M059J (cell line): ENCODE measurements around the gene EXOC3. TPM values are rescaled to one million over a fixed set of nuclear protein-coding genes. Genes with fewer than 3 reads are reported as not detected.
"Not testable (repeated sequence)": the region's sequence is repeated elsewhere in the genome, so short reads cannot be mapped to it uniquely, and the experiment has no call there.

Experiments used
- DNase-seq: peaks from one replicate; pipeline ENCODE4 v3.0.0-alpha.2; 2012; ENCODE audit warnings: low read depth
- total RNA-seq: library from RNA; depleted of rRNA; stranded (reverse); fragments of >200 nt; shearing (Covaris generic); gene quantifications from 2 replicates; pipeline ENCODE4 v1.2.3, GENCODE V29; 2014; rRNA removed

The EXOC3 gene
- 32.2 and 36.7 TPM in 2 replicates for total RNA-seq

DNA sequence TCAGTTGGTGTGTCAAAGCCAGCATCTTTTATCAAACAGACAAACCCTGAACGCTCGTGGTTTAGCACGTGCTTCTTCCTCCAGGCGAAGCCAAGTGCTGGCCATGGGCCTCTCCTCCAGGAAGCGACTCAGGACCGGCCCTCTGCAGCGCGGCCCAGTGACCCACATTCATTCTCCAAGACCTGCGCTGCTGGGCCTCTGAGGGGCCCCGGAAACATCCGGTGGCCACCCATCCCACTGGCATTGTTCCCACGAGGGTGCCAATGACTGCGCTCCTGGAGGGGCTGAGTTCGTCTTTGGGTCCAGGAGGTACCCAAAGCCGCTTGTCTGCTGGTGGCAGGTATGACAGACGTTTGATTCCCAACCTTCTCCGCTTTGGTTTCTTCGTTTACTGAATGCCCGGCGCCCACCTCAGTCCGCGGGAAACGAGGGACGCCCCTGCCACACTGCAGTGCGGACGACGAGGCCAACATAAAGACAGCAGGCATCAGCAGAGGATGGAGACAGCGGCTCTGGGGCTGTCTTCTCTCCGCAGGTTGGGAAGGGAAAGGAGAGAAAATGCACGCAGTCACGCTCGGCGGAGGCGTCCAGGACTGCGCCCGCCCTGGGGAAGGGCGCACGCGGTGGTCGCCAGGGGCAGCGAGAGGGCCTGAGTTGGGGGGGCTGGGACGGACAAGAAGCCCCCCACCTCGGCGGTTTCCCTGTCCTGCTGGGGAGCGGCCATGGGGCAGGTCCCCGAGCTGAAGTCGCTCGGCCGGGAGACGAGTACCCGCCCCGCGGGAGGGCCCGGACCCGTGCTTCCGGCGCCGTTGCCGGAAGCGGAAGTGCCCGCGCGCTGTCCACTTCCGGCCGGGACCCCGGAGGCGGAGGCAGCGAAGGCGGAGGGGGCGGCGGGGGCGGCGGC, at the start of gene EXOC3:
TSS of gene EXOC3 (plus strand) at position 842 of the 904 bp plus-strand sequence. CDS start 3,030 bp downstream, outside the sequence.
- peak; percentile 75 for DNase-seq

- DNase-seq, result peak; percentile 67
Measured at GRCh38 chr5:393846-394275, 49.1 kb upstream of the EXOC3 start.

DNA sequence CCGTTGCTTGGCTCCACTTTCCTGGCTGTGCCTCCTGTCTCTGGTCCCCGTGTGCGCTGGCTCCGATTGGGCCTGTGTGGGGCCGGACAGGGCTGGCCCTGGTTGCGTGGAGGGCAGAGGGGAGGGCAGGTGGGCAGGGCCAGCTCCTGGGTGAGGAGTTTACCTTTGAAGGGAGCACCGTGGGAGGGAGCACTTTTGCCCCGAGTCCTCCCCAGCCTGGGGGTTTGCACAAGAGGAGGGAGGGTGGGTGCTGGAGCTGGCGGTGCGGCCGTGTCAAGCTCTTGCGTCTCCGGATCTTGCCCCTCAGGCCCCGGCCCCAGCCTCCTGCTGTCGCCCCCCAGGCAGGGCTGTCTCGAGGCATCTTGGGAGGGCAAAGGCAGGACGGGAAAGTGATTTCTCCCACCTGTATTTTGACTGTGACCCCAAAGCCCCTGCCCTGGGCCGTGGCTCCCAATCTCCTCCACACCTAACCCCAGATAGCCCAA, 48.3 kb upstream of the EXOC3 start:
- DNase-seq, result no peak

DNA sequence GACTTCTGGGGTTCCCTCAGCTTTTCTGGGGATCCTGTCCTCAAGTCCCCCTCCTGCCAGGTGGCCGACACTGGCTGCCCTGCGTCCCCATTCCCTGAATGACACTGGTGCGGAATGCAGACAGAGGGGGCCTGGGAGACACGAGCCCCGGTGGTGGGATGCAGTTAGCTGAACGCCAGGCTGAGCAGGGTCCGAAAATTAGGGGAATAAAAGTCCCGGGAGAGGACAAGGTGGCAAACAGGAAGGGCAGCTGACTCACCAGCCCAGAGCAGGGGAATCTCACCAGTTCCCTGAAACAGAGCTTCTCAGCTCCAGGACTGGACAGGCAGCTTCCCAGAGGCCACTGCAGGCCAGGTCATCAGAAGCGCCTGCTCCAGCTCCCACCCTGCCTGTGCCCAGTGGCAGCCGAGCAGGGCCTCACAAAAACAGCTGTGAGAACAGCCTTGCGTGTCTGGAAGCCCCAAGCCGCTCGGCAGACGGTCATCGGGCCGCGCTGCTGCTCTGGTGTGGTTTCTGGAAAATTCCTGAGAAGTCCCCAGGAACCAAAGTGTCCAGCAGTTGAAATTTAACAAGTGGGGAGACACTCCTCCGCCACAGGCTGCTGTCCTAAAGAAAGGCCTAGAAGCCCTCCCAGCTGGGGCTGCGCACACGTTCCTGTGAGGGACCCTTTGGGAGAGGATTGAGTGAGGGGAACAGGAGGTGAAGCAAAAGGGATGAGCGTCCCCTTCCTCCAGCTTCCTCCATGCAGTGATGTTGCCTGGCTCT, 47.6 kb upstream of the EXOC3 start:
- DNase-seq, result peak; percentile 94

GRCh38 chr5:395921-396530, 47.0 kb upstream of the EXOC3 start:
- no peak for DNase-seq

DNA sequence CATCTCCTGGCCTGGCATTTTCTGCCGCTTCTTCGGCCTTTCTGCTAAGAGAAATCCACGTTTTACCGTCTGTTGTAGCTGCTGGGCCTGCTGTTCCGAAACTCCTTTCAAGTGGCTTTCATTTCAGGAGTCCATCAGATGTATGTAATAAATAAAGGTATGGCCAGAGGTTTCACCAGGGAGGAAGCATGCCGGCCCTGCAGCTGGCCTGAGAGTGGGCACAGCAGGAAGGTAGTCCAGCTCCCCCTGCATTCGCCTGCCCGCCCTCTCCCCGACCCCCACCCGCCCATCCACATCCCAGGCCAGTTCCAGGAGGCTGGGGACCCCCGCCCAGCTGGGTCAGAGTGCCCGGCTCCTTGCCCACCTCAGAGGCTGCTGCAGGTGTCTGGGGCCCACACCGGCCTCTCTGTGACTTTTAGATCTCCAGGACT, 46.4 kb upstream of the EXOC3 start:
- DNase-seq, result no peak

DNA sequence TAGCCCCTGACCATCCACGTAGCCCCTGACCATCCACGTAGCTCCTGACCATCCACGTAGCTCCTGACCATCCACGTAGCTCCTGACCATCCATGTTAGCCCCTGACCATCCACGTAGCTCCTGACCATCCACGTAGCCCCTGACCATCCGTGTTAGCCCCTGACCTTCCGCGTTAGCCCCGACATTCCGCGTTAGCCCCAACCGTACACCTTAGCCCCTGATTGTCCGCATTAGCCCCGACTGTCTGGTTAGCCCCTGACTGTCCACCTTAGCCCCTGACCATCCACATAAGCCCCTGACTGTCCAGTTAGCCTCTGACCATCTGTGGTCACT, 44.9 kb upstream of the EXOC3 start:
- DNase-seq, result not testable (repeated sequence)

DNA sequence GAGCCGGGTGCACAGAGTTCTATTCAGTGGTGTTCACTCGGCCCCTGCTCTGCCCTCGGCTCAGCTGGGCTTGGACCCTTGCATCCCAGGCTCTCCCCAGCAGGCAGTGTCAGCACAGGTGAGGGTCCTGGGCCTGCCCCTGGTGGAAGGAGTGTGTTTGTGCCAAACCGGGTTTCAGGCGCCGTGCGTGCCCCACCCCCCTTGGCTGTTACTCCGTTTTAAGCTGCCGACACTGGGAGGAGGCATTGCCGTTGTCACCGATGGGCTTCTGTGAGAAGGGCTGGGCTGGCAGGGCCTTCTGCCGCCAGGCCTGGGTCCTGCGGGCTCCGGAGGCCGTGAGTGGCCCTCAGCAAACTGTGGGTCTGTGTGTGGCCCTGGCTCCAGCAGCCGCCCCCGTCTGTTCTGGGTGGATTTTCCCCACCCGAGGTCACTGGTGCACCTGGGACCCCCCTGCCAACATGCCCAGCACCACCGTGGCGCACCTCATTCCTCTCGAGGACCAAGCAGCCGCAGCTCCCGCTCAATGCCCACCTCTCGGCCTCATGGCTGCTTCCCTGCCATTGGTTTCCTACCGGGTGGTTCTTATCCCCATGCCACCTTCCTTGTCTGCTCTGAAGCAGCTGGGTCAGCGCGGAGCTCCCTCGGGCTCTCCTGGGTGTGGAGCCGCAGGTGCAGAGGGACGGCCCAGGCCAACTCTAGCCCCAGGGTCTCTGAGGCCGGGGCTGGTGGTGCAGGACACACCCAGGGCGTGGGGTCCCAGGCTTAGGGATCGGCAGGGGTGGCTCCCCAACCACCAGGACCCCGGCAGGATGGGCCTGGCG, 44.3 kb upstream of the EXOC3 start:
- no peak for DNase-seq

DNA sequence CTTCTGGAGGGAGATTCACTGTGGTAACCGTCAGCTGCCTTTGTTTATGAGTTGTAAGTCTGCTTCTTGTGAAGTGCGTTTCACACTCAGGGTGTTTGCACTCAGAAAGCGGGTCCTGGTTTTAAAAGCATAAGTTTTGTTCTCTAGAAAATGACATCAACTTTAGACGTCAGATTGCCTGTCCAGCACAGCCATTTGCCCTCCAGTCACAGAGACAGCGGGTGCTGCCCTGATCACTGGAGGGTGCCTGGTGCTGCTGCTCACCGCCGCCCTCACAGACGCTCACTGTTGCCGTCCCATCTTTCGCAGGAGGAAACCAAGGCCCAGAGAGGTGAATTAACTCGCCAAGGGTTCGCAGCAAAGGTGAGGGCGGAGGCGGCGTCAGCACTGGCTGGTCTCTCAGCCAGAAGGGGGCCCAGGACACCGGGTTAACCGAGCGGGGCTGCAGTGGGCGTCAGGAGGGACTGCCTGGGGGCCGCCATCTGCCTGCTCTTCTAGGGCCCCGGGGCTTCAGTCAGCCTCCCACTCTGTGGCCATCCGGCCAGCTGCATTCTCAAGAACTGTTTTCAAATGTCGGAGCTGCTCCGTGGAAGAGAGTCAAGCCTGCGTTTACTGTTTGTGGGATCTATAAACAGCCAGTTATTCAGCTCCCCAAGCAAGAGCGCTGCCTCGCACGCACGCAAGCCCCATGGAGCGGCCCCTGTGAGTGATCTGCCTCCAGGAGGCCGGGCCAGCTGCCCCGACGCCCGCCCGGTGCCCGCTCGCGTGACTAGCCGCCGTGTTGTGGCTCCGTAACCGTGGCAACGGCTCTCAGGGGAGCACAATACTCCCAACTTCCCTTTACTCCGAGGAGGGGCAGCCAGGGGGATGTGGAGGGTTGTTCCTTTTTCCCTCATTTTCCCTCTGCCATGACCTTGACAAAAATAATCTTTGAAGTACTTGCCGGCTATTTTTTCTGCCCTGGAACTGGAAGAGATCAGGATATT, 43.4 kb upstream of the EXOC3 start:
- peak; percentile 99 for DNase-seq

DNA sequence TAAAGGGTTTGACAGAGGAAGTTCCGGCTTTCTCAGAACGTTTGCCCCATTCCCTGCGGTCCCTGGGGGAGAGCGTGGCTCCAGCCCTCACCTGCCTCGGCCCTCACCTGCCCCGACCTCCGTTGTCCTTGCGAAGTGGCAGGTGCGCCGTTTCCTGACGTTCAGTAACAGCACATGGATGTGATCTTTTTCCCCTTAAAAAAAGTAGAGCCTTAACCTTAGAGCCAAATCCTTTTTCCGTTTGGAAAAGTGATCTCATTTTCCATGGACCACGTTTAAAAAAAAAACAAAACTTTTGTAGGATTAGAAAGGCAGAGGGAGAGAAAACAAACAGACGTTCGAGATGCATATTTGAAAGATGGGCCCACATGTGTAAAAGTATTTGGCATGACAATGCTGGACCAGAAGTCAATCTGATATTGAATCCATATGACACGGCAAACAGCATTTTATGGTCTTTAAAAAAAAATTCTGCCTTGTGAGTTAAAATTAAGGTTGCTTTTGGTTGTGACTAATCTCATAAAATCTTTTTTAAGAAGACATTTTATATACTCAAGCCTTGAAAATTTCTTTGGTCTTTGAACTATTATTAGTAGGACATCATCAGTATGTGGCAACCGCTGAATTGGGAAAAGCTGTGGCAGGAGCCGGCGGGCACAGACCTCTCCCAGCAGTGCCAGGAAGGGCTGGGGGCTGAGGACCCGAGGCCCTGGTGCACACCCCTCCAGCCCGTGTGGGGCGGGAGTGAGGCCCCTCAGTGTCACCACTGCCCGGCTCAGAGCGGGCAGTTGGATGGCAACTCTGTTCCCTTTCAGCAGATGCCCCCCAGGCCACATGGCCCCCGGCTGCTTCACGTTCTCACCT, 42.5 kb upstream of the EXOC3 start:
- DNase-seq, result peak; percentile 74

- DNase-seq, result no peak
Measured at GRCh38 chr5:401146-402034, 41.6 kb upstream of the EXOC3 start.

GRCh38 chr5:402219-402614, 40.8 kb upstream of the EXOC3 start:
- not testable (repeated sequence) for DNase-seq

- DNase-seq, result no peak
Measured at GRCh38 chr5:402615-403359, 40.2 kb upstream of the EXOC3 start.

DNA sequence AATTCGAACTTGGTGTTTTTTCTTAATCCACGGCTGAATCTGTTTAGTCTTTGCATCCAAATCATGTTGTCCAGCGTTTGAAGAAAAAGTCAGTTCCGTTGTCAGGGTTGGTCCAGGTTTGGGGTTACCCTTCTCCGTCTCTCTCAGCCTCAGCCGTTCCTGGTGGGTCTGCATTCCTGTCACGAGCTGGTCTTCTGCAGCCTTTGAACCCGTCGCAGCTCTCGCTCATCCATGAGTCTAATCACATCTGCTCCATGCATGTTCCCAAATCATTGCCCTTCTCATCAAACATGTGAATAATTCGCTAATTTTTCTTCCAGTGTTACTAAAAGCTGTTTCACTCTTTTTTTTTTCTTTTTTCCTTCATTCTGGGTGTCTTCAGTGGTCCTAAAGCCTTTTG, 39.0 kb upstream of the EXOC3 start:
- no peak for DNase-seq

DNA sequence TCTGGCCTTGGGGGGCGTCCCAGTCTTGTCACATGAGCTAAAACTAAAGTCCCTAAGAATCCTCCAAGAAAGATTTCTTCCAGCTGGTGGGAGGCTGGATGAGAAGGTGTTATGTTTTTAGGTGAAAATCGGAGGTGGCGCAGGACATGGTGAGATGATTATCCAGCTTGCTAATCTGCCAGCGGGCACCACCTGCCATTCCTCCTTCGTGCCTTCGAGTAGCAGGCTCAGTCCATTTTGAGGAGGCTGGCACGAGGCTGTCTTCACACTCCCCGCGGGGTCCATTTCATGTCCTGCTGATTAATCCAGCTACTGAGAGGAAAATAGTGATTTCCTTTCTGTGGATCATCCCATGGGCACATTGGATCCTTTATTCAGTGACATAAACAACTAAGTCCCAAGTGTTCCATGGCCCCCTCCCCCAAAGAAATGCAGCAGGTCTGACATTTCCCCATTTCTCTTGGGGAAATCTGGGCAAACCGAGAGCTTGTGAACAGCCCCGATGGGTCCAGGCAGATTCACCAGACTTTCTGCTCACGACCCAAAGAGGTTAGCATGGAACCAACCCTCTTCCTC, 38.2 kb upstream of the EXOC3 start:
- DNase-seq, result no peak

GRCh38 chr5:405421-405820, 37.6 kb upstream of the EXOC3 start:
- DNase-seq, result no peak

DNA sequence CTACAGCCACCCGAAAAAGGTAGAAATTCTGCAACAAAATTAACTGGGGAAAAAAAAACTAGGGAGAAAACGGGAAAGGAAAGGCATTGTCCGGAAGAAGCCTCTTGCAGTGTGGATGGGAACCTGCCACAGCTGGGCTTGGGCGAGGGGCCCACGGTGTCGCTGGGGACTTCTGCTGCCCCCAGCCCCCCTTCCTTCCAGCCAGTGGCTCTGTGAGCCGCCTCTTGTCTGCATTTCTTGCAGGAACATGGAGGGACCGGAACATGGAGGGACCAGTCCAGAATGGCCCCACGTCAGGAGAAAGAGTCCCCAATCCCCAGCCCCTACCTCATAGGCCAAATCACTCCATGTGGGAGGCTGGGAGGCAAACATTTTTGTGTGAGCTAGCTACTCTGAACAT, 36.9 kb upstream of the EXOC3 start:
- no peak for DNase-seq
